Neural cell (in vitro differentiated cells): ENCODE measurements around the gene MYO9B.

ENCODE experiments used
- EP300 ChIP-seq: fragments of 450-650 bp; conservative IDR thresholded peaks from 2 replicates; pipeline ENCODE4 v1.6.1; 2014; ENCODE audit warnings: antibody characterized with exemption, mild to moderate bottlenecking, moderate library complexity; ENCODE audit not compliant: poor library complexity, severe bottlenecking
- EZH2 ChIP-seq: fragments of 200-600, 300-800 bp; shearing (Covaris generic), sonication (generic); IDR thresholded peaks from 2 replicates; pipeline ENCODE4 v1.6.1; 2014; ENCODE audit warnings: antibody characterized with exemption, low read length, borderline replicate concordance, mild to moderate bottlenecking; ENCODE audit not compliant: insufficient read depth, poor library complexity, severe bottlenecking
- POLR2AphosphoS5 ChIP-seq: IDR thresholded peaks from 2 replicates; pipeline ENCODE4 v1.6.1; 2012
- TAF1 ChIP-seq: IDR thresholded peaks from 2 replicates; pipeline ENCODE4 v1.6.1; 2012; ENCODE audit warnings: low read depth
- TF ChIP-seq, protein P1 (sequence below): fragments of 450-650 bp; IDR thresholded peaks from 2 replicates; pipeline ENCODE4 v1.5.1; 2014; ENCODE audit warnings: antibody characterized with exemption, mild to moderate bottlenecking, moderate library complexity; ENCODE audit not compliant: poor library complexity, severe bottlenecking
- TF ChIP-seq, protein P2 (sequence below): IDR thresholded peaks from 2 replicates; pipeline ENCODE4 v1.6.1; 2012; ENCODE audit warnings: borderline replicate concordance

DNA sequence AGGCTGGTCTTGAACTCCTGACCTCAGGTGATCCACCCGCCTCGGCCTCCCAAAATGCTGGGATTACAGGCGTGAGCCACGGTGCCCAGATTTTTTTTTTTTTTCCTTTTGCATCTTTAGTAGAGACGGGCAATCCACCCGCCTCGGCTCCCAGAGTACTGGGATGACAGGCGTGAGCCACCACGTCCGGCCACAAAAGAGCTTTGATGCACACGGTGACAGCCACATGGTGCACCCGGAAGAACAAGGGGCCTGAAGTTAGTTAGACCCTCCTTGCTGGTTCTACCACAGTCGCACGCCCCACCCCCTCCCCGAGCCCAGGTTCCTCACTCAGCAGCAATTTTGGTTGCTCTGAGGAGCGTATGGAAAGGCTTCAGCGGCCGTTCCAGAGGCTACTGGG is 85.3 kb downstream of the MYO9B start:
- no peak for TF ChIP-seq POLR2AphosphoS5
- TF ChIP-seq, protein P1, sequence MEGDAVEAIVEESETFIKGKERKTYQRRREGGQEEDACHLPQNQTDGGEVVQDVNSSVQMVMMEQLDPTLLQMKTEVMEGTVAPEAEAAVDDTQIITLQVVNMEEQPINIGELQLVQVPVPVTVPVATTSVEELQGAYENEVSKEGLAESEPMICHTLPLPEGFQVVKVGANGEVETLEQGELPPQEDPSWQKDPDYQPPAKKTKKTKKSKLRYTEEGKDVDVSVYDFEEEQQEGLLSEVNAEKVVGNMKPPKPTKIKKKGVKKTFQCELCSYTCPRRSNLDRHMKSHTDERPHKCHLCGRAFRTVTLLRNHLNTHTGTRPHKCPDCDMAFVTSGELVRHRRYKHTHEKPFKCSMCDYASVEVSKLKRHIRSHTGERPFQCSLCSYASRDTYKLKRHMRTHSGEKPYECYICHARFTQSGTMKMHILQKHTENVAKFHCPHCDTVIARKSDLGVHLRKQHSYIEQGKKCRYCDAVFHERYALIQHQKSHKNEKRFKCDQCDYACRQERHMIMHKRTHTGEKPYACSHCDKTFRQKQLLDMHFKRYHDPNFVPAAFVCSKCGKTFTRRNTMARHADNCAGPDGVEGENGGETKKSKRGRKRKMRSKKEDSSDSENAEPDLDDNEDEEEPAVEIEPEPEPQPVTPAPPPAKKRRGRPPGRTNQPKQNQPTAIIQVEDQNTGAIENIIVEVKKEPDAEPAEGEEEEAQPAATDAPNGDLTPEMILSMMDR: no peak
- TF ChIP-seq EZH2: no peak
- no peak for TF ChIP-seq TAF1
- TF ChIP-seq, protein P2, sequence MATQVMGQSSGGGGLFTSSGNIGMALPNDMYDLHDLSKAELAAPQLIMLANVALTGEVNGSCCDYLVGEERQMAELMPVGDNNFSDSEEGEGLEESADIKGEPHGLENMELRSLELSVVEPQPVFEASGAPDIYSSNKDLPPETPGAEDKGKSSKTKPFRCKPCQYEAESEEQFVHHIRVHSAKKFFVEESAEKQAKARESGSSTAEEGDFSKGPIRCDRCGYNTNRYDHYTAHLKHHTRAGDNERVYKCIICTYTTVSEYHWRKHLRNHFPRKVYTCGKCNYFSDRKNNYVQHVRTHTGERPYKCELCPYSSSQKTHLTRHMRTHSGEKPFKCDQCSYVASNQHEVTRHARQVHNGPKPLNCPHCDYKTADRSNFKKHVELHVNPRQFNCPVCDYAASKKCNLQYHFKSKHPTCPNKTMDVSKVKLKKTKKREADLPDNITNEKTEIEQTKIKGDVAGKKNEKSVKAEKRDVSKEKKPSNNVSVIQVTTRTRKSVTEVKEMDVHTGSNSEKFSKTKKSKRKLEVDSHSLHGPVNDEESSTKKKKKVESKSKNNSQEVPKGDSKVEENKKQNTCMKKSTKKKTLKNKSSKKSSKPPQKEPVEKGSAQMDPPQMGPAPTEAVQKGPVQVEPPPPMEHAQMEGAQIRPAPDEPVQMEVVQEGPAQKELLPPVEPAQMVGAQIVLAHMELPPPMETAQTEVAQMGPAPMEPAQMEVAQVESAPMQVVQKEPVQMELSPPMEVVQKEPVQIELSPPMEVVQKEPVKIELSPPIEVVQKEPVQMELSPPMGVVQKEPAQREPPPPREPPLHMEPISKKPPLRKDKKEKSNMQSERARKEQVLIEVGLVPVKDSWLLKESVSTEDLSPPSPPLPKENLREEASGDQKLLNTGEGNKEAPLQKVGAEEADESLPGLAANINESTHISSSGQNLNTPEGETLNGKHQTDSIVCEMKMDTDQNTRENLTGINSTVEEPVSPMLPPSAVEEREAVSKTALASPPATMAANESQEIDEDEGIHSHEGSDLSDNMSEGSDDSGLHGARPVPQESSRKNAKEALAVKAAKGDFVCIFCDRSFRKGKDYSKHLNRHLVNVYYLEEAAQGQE: no peak
- no peak for TF ChIP-seq EP300
